Right atrium auricular region (tissue), 2 donors: Measurements from ENCODE around the gene PCYT1A. TPM values are rescaled to one million over a fixed set of nuclear protein-coding genes. Genes with fewer than 3 reads are reported as not detected.

ENCODE experiments used
- DNase-seq: peaks from one replicate; pipeline ENCODE4 v3.0.0-alpha.2; 2019; ENCODE audit warnings: low spot score
- H3K27ac ChIP-seq, 2 donors: fragments of 200-600 bp; sonication (generic); 1 replicate in 1 of 2; 2 replicates in 1 of 2; pipeline ENCODE4 v1.5.1; 2016 to 2019
- H3K27me3 ChIP-seq, 2 donors: fragments of 200-600 bp; sonication (generic); one replicate each; pipeline versions ENCODE4 v1.5.1 to v1.6.0; 2017 to 2019
- H3K36me3 ChIP-seq: fragments of 200-600 bp; sonication (generic); one replicate; pipeline ENCODE4 v1.5.1; 2016
- H3K4me1 ChIP-seq, 2 donors: fragments of 200-600 bp; sonication (generic); one replicate each; pipeline versions ENCODE4 v1.5.1 to v1.6.0; 2017 to 2019
- H3K4me3 ChIP-seq, 2 donors: fragments of 200-600 bp; sonication (generic); 1 replicate in 1 of 2; 2 replicates in 1 of 2; pipeline ENCODE4 v1.5.1; 2017 to 2019; ENCODE audit warnings: mild to moderate bottlenecking in 1 of 2, moderate library complexity in 1 of 2
- H3K9me3 ChIP-seq, 2 donors: fragments of 200-600 bp; sonication (generic); one replicate each; pipeline ENCODE4 v1.5.1; 2019
- CTCF ChIP-seq, 2 donors: fragments of 200-600 bp; sonication (generic); IDR thresholded peaks; one replicate each; pipeline ENCODE4 v1.5.1; 2019; ENCODE audit warnings: antibody characterized with exemption in 2 of 2
- total RNA-seq, 2 donors: library from RNA; depleted of rRNA; stranded (reverse); fragments of >200 nt; gene quantifications; one replicate each; pipeline ENCODE4 v1.1.0, GENCODE V29; 2016

Gene PCYT1A
- total RNA-seq, 2 donors from 2014 or later, result 89.0 to 135 TPM

DNA sequence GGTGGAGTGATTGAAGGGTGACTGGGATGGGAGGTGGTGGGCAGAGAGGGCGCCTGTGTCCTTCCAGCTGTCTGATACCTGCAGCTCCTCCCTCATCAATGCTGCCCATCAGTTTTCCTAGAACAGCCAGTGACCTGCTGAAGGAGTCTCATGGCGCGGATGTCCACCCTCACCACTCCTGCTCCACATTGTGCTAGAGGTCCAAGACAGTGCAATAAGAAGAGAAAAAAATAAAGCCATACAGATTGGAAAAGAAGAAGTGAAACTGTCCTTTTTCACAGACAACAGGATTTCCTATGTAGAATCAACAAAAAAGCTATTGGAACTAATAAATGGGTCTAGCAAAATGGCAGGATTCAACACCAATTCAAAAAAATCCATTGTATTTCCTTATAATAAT, 83.7 kb downstream of the PCYT1A start:
- Histone ChIP-seq H3K4me3 (no peak overlapping the region), H3K27me3 (no peaks in the 10 kb centered on the region), H3K27ac (no peak overlapping the region), H3K36me3 (no peaks in the 10 kb centered on the region), H3K9me3 (peaks cover 0 to 4% of the 10 kb centered on the region in 2 donors), H3K4me1 (no peaks in the 10 kb centered on the region)
- TF ChIP-seq CTCF (IDR thresholded peaks at IDR 0.05), result no peak
- DNase-seq, result no peak

GRCh38 chr3:196202516-196202970, 85.0 kb downstream of the PCYT1A start:
- no peak for DNase-seq
- no peaks in the 10 kb centered on the region for H3K27me3 ChIP-seq
- H3K4me1 ChIP-seq, result no peaks in the 10 kb centered on the region
- H3K9me3 ChIP-seq, result peaks cover 0 to 4% of the 10 kb centered on the region in 2 donors
- no peak overlapping the region for H3K27ac ChIP-seq
- no peaks in the 10 kb centered on the region for H3K36me3 ChIP-seq
- H3K4me3 ChIP-seq, result no peak overlapping the region
- TF ChIP-seq CTCF (IDR thresholded peaks at IDR 0.05), result no peak

GRCh38 chr3:196198771-196199753, 88.5 kb downstream of the PCYT1A start:
- Histone ChIP-seq H3K27me3 (no peaks in the 10 kb centered on the region), H3K4me3 (no peak overlapping the region), H3K4me1 (peaks cover 0 to 6% of the 10 kb centered on the region in 2 donors), H3K36me3 (no peaks in the 10 kb centered on the region), H3K9me3 (no peaks in the 10 kb centered on the region), H3K27ac (no peak overlapping the region)
- TF ChIP-seq CTCF (IDR thresholded peaks at IDR 0.05), result no peak
- no peak for DNase-seq

DNA sequence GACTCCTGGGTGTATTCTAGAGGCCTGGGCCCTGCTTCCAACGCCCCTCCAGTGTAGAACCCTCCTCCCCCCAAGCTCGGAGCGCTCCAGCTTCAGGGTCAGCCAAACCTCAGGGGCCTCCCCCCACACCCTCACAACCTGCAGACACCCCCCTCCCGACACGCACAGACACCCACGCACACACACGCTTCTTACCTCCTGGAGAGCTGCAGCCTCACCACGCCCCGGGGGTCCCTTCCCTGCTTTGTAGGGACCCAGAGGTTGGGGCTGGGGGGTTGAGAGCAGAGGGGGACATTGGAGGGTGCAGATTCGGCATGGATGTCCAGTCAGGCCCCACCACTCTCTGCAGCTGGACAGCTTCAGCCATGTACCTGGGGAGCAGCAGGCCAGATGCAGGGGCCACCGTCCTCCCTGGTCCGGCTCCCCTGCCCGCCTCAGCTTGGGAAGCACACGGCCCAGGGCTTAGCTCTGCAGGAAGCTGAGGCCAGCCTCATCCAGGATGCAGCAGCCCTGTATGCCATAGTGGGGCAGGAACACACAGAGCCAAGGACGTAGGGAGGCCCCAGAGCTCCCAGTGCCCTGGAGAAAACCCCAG, 89.3 kb downstream of the PCYT1A start:
- Histone ChIP-seq H3K36me3 (no peaks in the 10 kb centered on the region), H3K27ac (no peak overlapping the region), H3K4me3 (no peak overlapping the region), H3K4me1 (peaks cover 0 to 14% of the 10 kb centered on the region in 2 donors), H3K27me3 (no peaks in the 10 kb centered on the region), H3K9me3 (no peaks in the 10 kb centered on the region)
- no peak for TF ChIP-seq CTCF (IDR thresholded peaks at IDR 0.05)
- DNase-seq, result no peak

DNA sequence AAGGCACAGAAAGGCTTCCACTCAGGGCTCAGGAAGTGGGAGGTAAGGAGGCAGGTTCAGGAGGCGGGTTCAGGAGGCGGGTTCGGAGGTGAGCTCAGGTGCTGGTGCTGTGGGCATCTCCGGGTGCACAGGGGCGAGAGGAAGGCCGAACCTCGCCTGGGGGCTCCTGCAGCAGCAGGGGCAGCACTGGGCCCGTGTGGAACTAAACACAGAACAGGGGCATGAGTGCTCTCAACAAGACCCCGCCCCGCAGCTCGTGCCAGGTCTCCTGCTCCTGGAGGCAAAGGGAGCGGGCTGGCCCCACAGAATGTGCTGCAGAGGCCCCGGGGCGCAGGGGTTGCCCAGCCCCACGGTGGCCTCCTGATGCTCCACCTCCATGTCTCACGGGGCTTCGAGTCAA, 90.0 kb downstream of the PCYT1A start:
- H3K4me3 ChIP-seq, result no peak overlapping the region
- no peaks in the 10 kb centered on the region for H3K36me3 ChIP-seq
- no peak for DNase-seq
- no peak overlapping the region for H3K27ac ChIP-seq
- H3K27me3 ChIP-seq, result no peaks in the 10 kb centered on the region
- peaks cover 0 to 20% of the 10 kb centered on the region in 2 donors for H3K4me1 ChIP-seq
- H3K9me3 ChIP-seq, result no peaks in the 10 kb centered on the region
- no peak for TF ChIP-seq CTCF (IDR thresholded peaks at IDR 0.05)
